T-cell (primary cell): ENCODE data around the gene TIMP1. TPM values are rescaled to one million over a fixed set of nuclear protein-coding genes. Genes with fewer than 3 reads are reported as not detected.

Experiments used
- ATAC-seq, 4 experiments: fragments of 200-7000 bp in 3 of 4; fragments of 150-1000 bp in 1 of 4; cut with Tn5 transposase; replicated peaks in 1 of 4; 1 replicate in 3 of 4; 2 replicates in 1 of 4; pipeline ENCODE4 v1.10.0; 2021; ENCODE audit warnings: moderate library complexity in 3 of 4, mild to moderate bottlenecking in 2 of 4, moderate number of reproducible peaks in 1 of 4
- CTCF ChIA-PET, 2 donors: fragments of 300-600 bp; sonication (Branson Sonifier 250); formaldehyde crosslinking; loops; one replicate each; lab custom pipeline; 2022; ENCODE audit warnings: antibody characterized with exemption in 2 of 2; lab: Charles Lee
- POLR2A ChIA-PET, 2 donors: fragments of 300-600 bp; sonication (Branson Sonifier 250); formaldehyde crosslinking; loops; one replicate each; lab custom pipeline; 2022; ENCODE audit warnings: antibody characterized with exemption in 2 of 2; lab: Charles Lee
- DNase-seq, 35 experiments: peaks; one replicate each; pipeline versions ENCODE4 v3.0.0 to v3.0.0-alpha.2; 2013 to 2023
- H3K27ac ChIP-seq: one replicate; pipeline ENCODE4 v1.5.1; 2013; ENCODE audit warnings: low read length
- H3K27me3 ChIP-seq, 2 experiments: replicated peaks in 1 of 2; 1 replicate in 1 of 2; 2 replicates in 1 of 2; pipeline versions ENCODE4 v1.6.1 to v1.7.0; 2013; ENCODE audit warnings: low read length in 1 of 2, mixed read lengths in 1 of 2; ENCODE audit not compliant: control insufficient read depth in 2 of 2, insufficient read depth in 2 of 2; ENCODE audit errors: extremely low read depth in 1 of 2
- H3K36me3 ChIP-seq, 2 donors: 1 replicate in 1 of 2; 2 replicates in 1 of 2; pipeline versions ENCODE4 v1.6.1 to v1.7.0; 2013; ENCODE audit warnings: low read length in 1 of 2; ENCODE audit not compliant: control insufficient read depth in 2 of 2, insufficient read depth in 1 of 2; ENCODE audit errors: extremely low read depth in 1 of 2
- H3K4me1 ChIP-seq, 2 experiments: 1 replicate in 1 of 2; 2 replicates in 1 of 2; pipeline versions ENCODE4 v1.6.1 to v1.7.0; 2013; ENCODE audit warnings: low read length in 2 of 2, mixed read lengths in 1 of 2; ENCODE audit not compliant: insufficient read depth in 2 of 2, control insufficient read depth in 1 of 2; ENCODE audit errors: extremely low read depth in 1 of 2
- H3K4me3 ChIP-seq, 2 donors: 1 replicate in 1 of 2; 2 replicates in 1 of 2; pipeline versions ENCODE4 v1.5.1 to v1.7.0; 2013; ENCODE audit warnings: mild to moderate bottlenecking in 2 of 2, low read length in 1 of 2, moderate library complexity in 1 of 2; ENCODE audit not compliant: control insufficient read depth in 1 of 2; ENCODE audit errors: extremely low read depth in 1 of 2
- H3K9me3 ChIP-seq: 2 replicates; pipeline ENCODE4 v1.7.0; 2013
- H3K27ac Mint-ChIP-seq, 2 donors: one replicate each; pipeline ENCODE4 v1.8.0; 2020 to 2021; ENCODE audit warnings: mild to moderate bottlenecking in 2 of 2, mixed read lengths in 2 of 2
- H3K27me3 Mint-ChIP-seq, 2 donors: one replicate each; pipeline ENCODE4 v1.8.0; 2021 to 2022; ENCODE audit warnings: mixed read lengths in 2 of 2
- H3K36me3 Mint-ChIP-seq: one replicate; pipeline ENCODE4 v1.8.0; 2021; ENCODE audit warnings: mixed read lengths
- H3K4me1 Mint-ChIP-seq, 3 donors: one replicate each; pipeline ENCODE4 v1.8.0; 2020 to 2022; ENCODE audit warnings: mixed read lengths in 3 of 3, mild to moderate bottlenecking in 1 of 3
- H3K4me3 Mint-ChIP-seq, 3 donors: one replicate each; pipeline ENCODE4 v1.8.0; 2020 to 2022; ENCODE audit warnings: mild to moderate bottlenecking in 3 of 3, mixed read lengths in 3 of 3, moderate library complexity in 3 of 3
- H3K9me3 Mint-ChIP-seq, 3 donors: one replicate each; pipeline ENCODE4 v1.8.0; 2020 to 2022; ENCODE audit warnings: mixed read lengths in 3 of 3
- WGBS: methylation state at CpG from one replicate; pipeline ENCODE4 v1.1.5; 2013; ENCODE audit warnings: missing lambda C conversion rate; ENCODE audit not compliant: insufficient coverage; 5-methylcytosine and 5-hydroxymethylcytosine counted together
- total RNA-seq, 35 experiments: library from RNA in 6 of 35; stranded (reverse) in 6 of 35; fragments of 120-200 nt in 1 of 35; gene quantifications; one replicate each; pipeline versions ENCODE4 v1.2.1 to v1.2.4 and lab custom pipeline; 2013 to 2026

The TIMP1 gene
- total RNA-seq, 5 donors from 2014 or later (not counting 1 experiment from before 2014, with no cell fraction given), result 28.7 to 120 (median 59.7) TPM

DNA sequence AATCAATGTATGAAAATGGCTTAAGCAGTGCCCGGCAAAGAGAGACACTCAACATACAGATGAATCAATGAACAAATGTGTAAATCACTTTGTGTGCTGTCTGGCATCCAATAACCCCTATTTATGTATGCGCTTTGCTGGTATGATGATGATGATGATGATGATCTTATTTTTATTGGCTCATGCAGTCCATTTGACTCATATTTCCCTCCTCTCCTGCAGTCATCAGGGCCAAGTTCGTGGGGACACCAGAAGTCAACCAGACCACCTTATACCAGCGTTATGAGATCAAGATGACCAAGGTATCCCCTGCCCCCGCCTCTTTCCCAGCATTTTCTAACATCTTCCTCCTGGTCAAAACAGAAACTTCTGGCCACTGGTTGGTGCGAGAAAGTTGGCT, 2.5 kb downstream of the TIMP1 start:
- DNase-seq, result no peak
- no peak for ATAC-seq
- Histone ChIP-seq H3K27ac (no peak overlapping the region), H3K4me3 (no peak overlapping the region), H3K36me3 (peaks cover 0 to 2% of the 10 kb centered on the region in 2 donors), H3K9me3 (no peaks in the 10 kb centered on the region), H3K27me3 (no peaks in the 10 kb centered on the region), H3K4me1 (peaks cover 5 to 28% of the 10 kb centered on the region in 2 experiments)
- H3K27ac Mint-ChIP-seq, result peak overlapping the region in 1 of 2 donors; percentile 92
- H3K27me3 Mint-ChIP-seq, result peaks cover 0 to 4% of the 10 kb centered on the region in 2 donors
- no peak overlapping the region for H3K4me3 Mint-ChIP-seq
- H3K4me1 Mint-ChIP-seq, result peaks cover 21 to 36% (median 25%) of the 10 kb centered on the region in 3 donors
- ChIA-PET CTCF (no interaction called here), POLR2A (no interaction called here)
- H3K9me3 Mint-ChIP-seq, result no peaks in the 10 kb centered on the region
- no CpG with 5 or more reads among the region's 6 CpGs for WGBS
- H3K36me3 Mint-ChIP-seq, result peaks cover 16% of the 10 kb centered on the region

DNA sequence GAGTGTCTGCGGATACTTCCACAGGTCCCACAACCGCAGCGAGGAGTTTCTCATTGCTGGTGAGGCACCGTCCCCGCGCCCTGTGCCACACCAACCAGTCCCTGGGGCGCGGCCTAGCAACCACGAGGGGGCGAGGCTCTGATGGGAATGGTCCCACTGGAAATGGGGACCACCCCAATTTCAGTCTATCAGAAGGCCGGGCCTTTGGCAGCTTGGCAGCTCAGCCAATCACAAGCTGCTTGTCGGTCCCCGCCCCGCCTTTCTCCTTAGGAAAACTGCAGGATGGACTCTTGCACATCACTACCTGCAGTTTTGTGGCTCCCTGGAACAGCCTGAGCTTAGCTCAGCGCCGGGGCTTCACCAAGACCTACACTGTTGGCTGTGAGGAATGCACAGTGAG, 3.0 kb downstream of the TIMP1 start:
- Histone ChIP-seq H3K4me3 (no peak overlapping the region), H3K4me1 (peaks cover 5 to 28% of the 10 kb centered on the region in 2 experiments), H3K9me3 (no peaks in the 10 kb centered on the region), H3K27ac (no peak overlapping the region), H3K36me3 (peaks cover 0 to 2% of the 10 kb centered on the region in 2 donors), H3K27me3 (no peaks in the 10 kb centered on the region)
- ChIA-PET CTCF (no interaction called here), POLR2A (no interaction called here)
- Mint-ChIP-seq H3K9me3 (no peaks in the 10 kb centered on the region), H3K27me3 (peaks cover 0 to 4% of the 10 kb centered on the region in 2 donors), H3K4me3 (no peak overlapping the region), H3K4me1 (peaks cover 21 to 34% (median 25%) of the 10 kb centered on the region in 3 donors), H3K36me3 (peaks cover 16% of the 10 kb centered on the region), H3K27ac (no peak overlapping the region)
- ATAC-seq (no peak), DNase-seq (no peak)
- 100% methylated on average over 8 of the region's 16 CpGs for WGBS

GRCh38 chrX:47586043-47586787, 4.0 kb downstream of the TIMP1 start:
- Mint-ChIP-seq H3K4me3 (no peak overlapping the region), H3K9me3 (no peaks in the 10 kb centered on the region), H3K27me3 (peaks cover 0 to 4% of the 10 kb centered on the region in 2 donors), H3K4me1 (peaks cover 19 to 29% (median 24%) of the 10 kb centered on the region in 3 donors), H3K36me3 (peaks cover 16% of the 10 kb centered on the region), H3K27ac (no peak overlapping the region)
- DNase-seq (no peak), ATAC-seq (no peak)
- Histone ChIP-seq H3K36me3 (peaks cover 0 to 2% of the 10 kb centered on the region in 2 donors), H3K4me1 (peaks cover 5 to 27% of the 10 kb centered on the region in 2 experiments), H3K27ac (no peak overlapping the region), H3K4me3 (no peak overlapping the region), H3K27me3 (no peaks in the 10 kb centered on the region), H3K9me3 (no peaks in the 10 kb centered on the region)
- POLR2A ChIA-PET, result no interaction called here
- WGBS, result 90% methylated on average over 3 of the region's 11 CpGs
- CTCF ChIA-PET, result no interaction called here

- no peak overlapping the region for H3K4me3 Mint-ChIP-seq
- Histone ChIP-seq H3K4me3 (no peak overlapping the region), H3K36me3 (peaks cover 0 to 2% of the 10 kb centered on the region in 2 donors), H3K4me1 (peaks cover 0 to 16% of the 10 kb centered on the region in 2 experiments), H3K27ac (no peak overlapping the region), H3K27me3 (no peaks in the 10 kb centered on the region), H3K9me3 (no peaks in the 10 kb centered on the region)
- H3K9me3 Mint-ChIP-seq, result no peaks in the 10 kb centered on the region
- DNase-seq (no peak), ATAC-seq (no peak)
- no peaks in the 10 kb centered on the region for H3K27me3 Mint-ChIP-seq
- CTCF ChIA-PET, result no interaction called here
- peak overlapping the region in 1 of 2 donors; percentile 39 for H3K27ac Mint-ChIP-seq
- WGBS, result 40% methylated on average over 1 of the region's 4 CpGs
- POLR2A ChIA-PET, result no interaction called here
- H3K4me1 Mint-ChIP-seq, result peaks cover 8 to 18% (median 13%) of the 10 kb centered on the region in 3 donors
- peaks cover 16% of the 10 kb centered on the region for H3K36me3 Mint-ChIP-seq
Measured at GRCh38 chrX:47587091-47587891, 5.1 kb downstream of the TIMP1 start.

DNA sequence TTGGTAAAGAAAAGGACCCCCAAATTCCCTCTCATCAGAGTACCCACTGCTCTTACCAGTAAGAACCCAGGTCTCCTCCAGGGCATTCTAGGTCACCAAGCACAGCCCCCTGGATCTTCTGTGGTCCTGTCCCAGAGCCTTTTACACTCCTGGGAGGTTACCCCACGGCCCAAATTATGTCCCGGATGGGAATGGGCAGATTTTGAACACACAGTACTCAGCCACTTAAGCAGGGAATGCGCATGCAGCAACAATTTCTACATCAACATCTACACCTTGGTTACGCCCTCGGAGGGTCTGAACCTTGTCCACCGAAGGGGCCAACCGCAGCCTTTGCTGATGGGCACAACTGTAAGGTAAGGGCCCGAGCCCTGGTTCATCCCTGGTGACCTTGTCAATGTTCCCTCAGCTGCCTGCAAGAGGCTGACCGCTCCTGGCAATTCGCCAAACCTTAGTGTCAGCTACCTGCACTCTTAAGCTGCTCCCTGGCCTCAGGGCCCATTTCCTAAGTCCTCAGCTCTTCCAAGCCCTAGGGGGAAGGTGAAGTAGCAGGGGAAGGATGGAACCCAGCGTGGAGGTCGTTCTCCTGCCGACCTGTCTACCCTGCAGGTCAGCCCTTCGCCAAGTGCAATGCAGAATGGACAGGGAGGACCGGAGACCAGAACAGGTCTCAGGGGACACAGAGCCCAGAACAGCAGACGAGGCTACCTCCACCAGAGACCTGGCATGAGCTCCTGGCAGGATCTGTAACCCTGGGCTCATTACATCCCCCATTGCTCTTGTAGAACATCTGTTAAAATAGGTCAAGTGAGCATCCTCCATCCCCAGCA, 5.9 kb downstream of the TIMP1 start:
- WGBS, result 92% methylated on average over 5 of the region's 16 CpGs
- no peaks in the 10 kb centered on the region for H3K27me3 Mint-ChIP-seq

GRCh38 chrX:47590984-47591383, 8.7 kb downstream of the TIMP1 start:
- ATAC-seq, result no peak
- peaks cover 8 to 12% (median 10%) of the 10 kb centered on the region in 3 donors for H3K4me1 Mint-ChIP-seq
- no peak overlapping the region for H3K4me3 ChIP-seq
- ChIA-PET CTCF (no interaction called here), POLR2A (no interaction called here)
- no peaks in the 10 kb centered on the region for H3K27me3 ChIP-seq
- H3K36me3 ChIP-seq, result no peaks in the 10 kb centered on the region
- H3K27ac ChIP-seq, result no peak overlapping the region
- H3K36me3 Mint-ChIP-seq, result peaks cover 3% of the 10 kb centered on the region
- H3K4me3 Mint-ChIP-seq, result no peak overlapping the region
- peaks cover 0 to 9% of the 10 kb centered on the region in 2 experiments for H3K4me1 ChIP-seq
- H3K27ac Mint-ChIP-seq, result peak overlapping the region in 1 of 2 donors; percentile 11
- H3K9me3 Mint-ChIP-seq, result peaks cover 0 to under 1% (median under 1%) of the 10 kb centered on the region in 3 donors
- no peak for DNase-seq
- 92% methylated on average over 4 of the region's 5 CpGs for WGBS
- no peaks in the 10 kb centered on the region for H3K27me3 Mint-ChIP-seq
- H3K9me3 ChIP-seq, result no peaks in the 10 kb centered on the region

More for the DNA sequence above, 5.9 kb downstream of the TIMP1 start:
- H3K36me3 ChIP-seq, result peaks cover 0 to 2% of the 10 kb centered on the region in 2 donors
- ChIA-PET CTCF (no interaction called here), POLR2A (no interaction called here)
- H3K27ac ChIP-seq, result no peak overlapping the region
- H3K36me3 Mint-ChIP-seq, result peaks cover 16% of the 10 kb centered on the region
- peaks cover 8 to 15% (median 9%) of the 10 kb centered on the region in 3 donors for H3K4me1 Mint-ChIP-seq
- H3K27me3 ChIP-seq, result no peaks in the 10 kb centered on the region
- no peaks in the 10 kb centered on the region for H3K9me3 Mint-ChIP-seq
- H3K9me3 ChIP-seq, result no peaks in the 10 kb centered on the region
- DNase-seq, result no peak
- no peak overlapping the region for H3K4me3 Mint-ChIP-seq
- H3K4me3 ChIP-seq, result no peak overlapping the region
- no peak overlapping the region for H3K27ac Mint-ChIP-seq
- no peak for ATAC-seq
- peaks cover 0 to 8% of the 10 kb centered on the region in 2 experiments for H3K4me1 ChIP-seq
